GM21825 (cell line): ENCODE measurements around the gene KRTAP4-1.
"Not testable (repeated sequence)": the region's sequence is repeated elsewhere in the genome, so short reads cannot be mapped to it uniquely, and the experiment has no call there.

ENCODE experiments used
- ATAC-seq: cut with Tn5 transposase; IDR thresholded peaks from one replicate; pipeline ENCODE4 v1.9.1; 2021; ENCODE audit warnings: mild to moderate bottlenecking, moderate library complexity; ENCODE audit not compliant: unreplicated experiment

The KRTAP4-1 gene

DNA sequence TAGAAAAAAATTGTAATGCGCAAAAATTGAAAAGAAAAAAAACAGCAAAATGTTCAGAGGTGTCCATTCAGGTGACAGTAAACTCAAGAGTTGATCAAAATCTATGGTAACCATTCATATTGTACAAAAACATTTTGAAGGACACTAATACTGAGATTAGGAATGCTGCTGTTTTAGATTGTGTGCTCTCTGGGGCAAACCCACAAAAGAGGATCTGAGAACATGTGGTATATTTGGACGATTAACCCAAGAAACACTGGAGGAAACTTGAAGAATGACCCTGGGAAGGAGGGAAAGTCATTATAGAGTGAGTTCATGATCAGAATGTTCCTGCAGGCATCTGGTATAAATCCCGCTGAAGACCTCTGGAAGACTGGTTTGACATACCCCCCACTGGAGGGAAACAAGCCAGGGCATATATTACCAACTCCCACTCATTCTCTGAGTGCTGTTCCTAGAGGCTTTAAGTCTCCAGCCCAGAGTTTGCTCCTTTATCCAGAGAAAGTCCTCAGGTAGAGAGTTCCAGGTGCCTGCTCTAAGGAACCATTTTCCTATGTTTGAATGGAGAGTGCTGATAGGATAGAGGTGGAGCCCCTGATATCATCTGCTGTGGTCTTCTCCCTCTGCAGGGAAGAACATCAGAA is 7.8 kb downstream of the KRTAP4-1 start:
- ATAC-seq = no peak

DNA sequence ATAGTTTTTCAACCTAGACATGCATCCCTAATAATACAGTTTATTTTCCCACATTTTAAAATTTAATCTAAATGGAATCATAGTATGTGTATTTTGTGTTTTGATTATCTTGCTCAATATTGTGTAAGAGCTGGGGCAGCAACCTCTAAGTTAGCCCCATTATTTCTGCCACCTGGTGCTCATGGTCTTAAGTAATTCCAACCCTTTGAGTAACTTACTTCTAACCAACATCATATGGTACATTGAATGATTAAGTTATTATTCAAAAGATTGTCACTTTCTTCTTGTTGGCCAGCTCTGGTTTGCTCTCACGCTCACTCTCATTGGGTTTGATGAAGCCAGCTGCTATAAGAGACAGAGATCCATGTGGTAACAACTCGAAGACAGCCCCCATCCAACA is 12.8 kb downstream of the KRTAP4-1 start:
- ATAC-seq = no peak

DNA sequence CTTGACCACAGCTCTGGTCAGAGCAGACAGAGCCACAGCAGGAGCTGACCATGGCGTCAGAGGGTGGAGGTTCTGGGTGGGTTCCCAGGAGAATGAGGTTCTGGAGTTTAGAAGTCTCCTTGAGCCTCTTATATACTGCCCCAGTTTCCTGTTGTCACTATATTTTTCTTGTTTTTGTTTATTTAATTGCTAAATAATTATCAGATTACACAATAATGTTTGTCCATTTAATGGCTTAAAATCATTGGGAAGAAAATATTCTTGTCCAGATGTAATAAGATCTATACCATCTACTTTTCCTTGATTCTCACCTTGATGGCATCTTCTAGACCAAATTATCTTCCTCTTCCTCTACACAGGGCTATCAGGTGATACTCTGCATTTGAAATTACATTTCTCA is 16.6 kb downstream of the KRTAP4-1 start, which contains the start of gene KRTAP4-3:
Gene KRTAP4-3, minus strand, starts transcription at position 101 of the 400 bp plus-strand sequence. Its CDS starts 49 bp downstream, at position 52.
- no peak for ATAC-seq

DNA sequence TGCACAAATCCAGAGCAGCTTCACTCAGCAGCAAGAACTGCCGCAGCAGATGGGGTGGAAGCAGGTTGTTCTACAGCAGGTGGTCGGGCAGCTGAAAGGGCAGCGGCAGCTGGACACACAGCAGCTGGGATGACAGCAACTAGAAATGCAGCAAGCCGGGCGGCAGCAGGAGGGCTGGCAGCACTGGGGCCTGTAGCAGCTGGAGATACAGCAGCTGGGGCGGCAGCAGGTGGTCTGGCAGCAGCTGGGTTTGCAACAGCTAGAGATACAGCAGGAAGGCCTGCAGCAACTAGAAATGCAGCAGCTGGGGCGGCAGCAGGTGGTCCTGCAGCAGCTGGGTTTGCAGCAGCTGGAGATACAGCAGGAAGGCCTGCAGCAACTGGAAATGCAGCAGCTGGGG is 17.1 kb downstream of the KRTAP4-1 start:
- ATAC-seq = no peak

DNA sequence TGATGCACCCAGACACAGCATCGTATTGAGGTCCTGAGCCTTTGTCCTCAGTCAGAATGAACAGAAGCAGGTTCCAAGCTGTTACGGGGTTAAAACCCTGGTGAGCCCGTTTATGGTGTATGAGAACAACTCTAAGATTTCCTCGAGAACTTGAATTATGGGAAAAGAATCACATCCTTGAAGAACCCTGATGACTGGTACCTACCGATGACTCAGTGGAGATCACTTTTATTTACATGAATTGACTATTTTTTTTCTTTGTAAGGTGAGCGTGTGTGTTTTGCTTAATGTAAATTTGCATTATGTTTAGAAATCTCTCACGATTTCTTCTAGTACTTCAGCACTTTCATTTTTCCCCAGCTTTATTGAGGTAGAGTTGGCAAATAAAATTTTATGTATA is 20.9 kb downstream of the KRTAP4-1 start:
- no peak for ATAC-seq

DNA sequence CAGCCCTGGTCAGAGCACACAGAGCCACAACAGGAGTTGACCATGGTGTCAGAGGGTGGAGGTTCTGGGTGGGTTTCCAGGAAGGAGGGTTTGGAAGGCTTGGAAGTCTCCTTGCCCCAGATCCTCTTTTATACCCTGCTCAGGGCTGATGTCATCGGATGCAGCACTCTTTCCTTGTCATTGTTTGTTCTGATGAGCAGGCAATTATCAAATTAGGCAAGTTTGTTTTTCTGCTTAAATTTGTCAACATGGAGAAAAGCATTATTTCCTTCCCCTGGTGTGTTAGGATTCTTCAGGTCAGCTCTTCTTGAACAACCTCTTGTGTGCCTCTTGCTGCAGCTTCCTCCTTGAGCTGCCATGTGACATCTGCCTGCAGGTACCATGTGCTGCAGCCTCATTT is 24.1 kb downstream of the KRTAP4-1 start, which contains the start of gene KRTAP4-4:
Gene KRTAP4-4, minus strand, starts transcription at position 101 of the 400 bp plus-strand sequence. Its CDS starts 57 bp downstream, at position 44.
- ATAC-seq = no peak

DNA sequence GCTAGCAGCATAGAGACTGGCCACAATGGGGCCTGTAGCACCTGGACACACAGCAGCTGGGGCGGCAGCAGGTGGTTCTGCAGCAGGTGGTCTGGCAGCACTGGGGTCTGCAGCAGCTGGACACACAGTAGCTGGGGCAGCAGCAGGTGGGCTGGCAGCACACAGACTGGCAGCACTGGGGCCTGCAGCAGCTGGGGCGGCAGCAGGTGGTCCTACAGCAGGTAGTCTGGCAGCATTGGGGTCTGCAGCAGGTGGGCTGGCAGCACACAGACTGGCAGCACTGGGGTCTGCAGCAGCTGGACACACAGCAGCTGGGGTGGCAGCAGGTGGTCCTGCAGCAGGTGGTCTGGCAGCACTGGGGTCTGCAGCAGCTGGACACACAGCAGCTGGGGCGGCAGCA is 24.5 kb downstream of the KRTAP4-1 start:
- not testable (repeated sequence) for ATAC-seq

DNA sequence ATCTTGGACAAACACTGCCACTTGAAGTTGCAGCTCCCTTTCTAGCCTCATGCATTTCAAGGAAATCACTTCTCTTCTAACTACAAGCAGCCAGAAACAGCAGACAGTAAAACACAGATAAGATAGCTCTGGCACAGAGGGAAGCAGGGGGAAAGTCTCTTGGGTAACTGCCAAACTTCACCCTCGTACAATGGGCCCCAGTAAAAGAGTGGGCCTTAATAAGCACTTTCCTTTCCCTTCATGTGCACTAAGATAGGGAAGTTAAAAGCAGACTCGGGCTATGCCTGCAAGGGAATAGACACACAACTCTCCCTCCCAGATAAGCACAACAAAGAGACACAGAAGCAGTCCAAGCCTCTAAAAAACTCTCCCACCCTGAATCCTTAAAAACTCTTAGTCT is 30.9 kb downstream of the KRTAP4-1 start:
- ATAC-seq = no peak

DNA sequence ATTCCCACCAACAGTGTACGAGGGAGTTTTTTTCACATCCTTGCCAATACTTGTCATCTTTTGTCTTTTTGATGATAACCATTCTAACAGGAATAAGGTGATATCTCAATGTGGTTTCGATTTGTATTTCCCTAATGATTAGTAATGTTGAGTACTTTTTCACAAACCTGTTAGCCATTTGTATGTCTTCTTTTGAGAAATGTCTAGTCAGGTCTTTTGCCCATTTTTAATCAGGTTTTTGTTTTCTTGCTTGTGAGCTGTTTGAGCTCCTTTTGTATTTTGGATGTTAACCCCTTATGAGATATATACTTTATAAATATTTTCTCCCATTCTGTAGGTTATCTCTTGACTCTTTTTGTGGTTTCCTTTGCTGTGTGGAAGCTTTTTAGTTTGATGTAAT is 33.2 kb downstream of the KRTAP4-1 start:
- ATAC-seq = no peak

DNA sequence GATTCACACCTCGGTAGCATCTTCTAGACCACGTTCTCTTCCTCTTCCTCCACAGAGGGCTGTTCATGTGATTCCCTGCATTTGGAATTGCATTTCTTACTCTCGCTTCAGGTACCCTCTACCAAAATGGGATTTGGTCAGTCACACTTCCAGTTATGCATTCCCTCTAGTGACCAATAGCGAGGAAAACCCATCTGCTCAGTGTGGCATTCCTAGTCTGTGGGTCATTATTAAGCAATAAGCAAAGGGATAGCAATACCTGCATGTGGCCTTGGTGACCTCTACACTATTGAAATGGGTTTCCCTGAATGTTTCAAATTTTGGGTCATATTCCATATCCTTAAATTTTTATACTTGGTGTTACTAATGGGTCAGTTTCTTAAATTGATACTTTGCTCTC is 34.7 kb downstream of the KRTAP4-1 start:
- no peak for ATAC-seq

DNA sequence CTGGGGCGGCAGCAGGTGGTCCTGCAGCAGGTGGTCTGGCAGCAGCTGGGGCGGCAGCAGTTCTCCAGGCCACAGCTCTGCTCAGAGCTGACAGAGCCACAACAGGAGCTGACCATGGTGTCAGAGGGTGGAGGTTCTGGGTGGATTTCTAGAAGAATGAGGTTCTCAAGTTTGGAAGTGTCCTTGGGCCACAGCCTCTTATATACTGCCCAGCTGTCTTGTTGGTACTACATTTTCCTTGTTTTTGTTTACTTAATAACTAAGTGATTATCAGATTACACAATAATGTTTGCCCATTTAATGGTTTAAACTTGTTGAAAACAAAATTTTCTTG is 35.1 kb downstream of the KRTAP4-1 start, which contains the start of gene KRTAP4-5:
Gene KRTAP4-5, minus strand, starts transcription at position 174 of the 334 bp plus-strand sequence. Its CDS starts 58 bp downstream, at position 116.
- no peak for ATAC-seq

DNA sequence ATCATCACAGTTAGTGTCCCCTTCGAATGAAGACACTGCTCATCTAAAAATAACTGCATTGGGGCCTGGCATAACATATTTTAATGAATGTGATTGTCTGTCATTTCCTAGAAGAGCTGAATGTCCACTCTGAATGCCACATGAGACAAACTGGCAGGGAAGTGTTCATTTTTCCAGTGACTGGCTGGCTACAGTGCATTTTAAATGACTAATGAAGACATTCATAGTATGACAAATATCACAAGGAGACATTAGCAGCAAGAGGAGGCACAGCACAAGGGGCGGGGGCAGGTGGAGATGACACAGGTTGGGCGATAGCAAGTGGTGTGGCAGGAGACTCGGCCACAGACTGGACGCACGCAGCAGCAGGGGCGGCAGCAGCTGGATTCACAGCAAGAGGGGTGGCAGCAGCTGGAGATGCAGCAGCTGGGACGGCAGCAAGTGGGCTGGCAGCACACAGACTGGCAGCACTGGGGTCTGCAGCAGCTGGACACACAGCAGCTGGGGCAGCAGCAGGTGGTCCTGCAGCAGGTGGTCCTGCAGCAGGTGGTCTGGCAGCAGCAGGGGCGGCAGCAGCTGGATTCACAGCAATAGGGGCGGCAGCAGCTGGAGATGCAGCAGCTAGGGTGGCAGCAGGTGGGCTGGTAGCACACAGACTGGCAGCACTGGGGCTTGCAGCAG is 35.6 kb downstream of the KRTAP4-1 start:
- not testable (repeated sequence) for ATAC-seq

DNA sequence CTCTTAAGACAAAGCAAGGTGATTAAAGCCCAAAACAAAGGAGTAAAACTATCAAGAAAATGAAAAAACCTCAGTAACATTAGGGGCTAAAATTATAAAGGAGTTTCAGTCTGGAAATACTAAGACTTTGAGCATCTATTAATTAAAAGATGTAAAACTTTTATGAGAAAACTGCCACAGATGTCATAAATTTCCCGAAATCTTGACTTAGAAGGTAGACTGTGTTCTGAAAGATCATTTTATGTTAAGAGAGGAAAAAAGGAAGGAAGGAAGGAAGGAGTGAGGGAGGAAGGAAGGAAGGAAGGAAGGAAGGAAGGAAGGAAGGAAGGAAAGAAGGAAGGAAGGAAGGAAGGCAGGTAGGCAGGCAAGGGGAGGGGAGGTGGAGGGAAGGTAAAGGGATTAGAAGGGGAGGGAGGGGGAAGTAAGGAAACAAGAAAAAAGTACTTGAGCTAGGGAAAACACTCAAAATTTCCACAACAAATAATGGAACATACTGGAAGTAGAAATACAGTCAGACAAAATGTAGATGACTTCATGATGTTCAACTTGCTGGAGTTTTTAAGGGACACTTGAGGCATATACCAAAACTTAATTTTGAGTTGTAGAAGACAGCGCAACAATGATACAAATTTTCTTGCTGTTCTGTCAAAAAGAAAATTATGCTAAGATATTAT is 37.0 kb downstream of the KRTAP4-1 start:
- no peak for ATAC-seq

DNA sequence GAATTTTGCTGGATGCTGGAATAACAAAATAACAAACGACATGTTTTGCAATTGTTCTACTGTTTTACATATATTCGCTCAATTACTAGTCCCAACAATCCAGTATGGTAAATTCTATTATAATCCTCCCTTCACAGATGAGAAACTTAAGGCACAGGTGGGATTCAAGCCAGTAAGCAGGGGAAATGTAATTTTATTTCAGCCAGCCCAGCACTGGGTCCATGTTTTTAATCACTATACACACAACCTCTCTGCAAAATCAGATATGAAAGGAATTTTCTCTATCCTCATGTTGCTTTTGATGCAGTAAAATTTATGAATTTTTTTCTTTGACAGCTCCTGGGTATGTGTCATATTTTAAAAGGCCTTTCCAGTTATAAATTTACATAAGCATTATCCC is 39.5 kb downstream of the KRTAP4-1 start:
- no peak for ATAC-seq

DNA sequence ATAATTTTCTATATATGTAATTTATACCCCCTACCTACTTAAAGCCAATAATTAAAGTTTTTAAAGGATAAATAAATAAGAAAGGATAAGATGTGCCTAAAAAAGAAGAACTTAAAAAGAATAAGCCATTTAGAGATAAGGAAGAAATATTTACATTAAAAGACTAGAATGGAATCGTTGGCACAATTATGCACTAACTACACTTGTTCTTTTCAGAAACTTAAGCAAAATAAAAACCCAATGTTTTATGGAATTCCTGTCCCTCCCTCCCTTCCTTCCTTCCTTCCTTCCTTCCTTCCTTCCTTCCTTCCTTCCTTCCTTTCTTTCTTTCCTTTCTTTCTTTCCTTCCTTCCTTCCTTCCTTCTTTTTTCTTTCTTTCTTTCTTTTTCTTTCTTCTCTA is 39.9 kb downstream of the KRTAP4-1 start:
- no peak for ATAC-seq

DNA sequence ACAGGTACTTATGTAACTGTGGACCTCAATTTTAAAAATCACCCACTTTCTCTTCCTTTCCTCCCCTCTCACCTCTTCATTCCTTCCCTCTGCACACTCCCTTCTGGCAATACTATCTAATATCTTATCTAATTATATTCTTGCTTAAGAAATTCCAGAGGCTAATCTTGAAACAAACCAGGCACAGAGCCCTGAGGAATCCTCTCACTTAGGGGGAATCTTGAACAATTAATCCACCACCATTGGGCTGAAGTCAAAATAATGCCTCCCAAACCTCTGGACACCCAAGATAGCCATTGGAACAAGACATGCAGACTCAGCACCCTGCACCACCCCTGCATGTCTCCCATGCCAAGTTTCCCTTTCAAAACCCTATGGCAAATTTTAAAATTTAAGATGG is 43.4 kb downstream of the KRTAP4-1 start:
- no peak for ATAC-seq

DNA sequence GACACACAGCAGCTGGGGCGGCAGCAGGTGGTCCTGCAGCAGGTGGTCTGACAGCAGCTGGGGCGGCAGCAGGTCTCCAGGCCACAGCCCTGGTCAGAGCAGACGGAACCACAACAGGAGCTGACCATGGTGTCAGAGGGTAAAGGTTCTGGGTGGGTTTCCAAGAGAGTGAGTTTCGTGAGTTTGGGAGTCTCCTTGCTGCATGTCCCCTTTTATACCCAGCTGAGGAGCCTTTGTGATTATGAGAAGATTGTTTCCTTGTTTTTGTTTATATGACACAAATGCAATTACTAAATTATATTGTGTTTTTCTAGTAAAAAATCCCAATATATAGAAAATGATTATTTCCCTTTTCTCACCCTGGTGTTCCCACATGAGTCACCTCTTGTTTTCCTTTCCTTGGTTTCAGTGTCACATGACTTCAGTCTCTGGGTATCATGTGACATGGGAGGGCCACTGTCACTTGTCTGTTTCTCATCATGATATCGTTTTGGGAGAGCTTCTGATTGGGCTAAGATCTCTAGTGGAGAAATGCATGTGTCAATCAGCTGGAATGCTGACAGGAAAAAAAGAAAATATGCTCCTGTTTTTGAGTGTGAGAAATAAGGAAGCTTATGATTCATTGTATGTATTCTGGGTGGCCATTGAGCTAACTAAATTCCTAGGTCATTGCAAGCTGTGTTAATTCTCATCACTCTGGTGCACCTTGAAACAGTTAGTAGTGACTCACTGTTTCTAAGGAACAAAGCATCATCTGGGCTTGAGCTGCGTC is 44.2 kb downstream of the KRTAP4-1 start, which contains the start of gene KRTAP4-6:
Gene KRTAP4-6, minus strand, starts transcription at position 185 of the 772 bp plus-strand sequence. Its CDS starts 57 bp downstream, at position 128.
- no peak for ATAC-seq

DNA sequence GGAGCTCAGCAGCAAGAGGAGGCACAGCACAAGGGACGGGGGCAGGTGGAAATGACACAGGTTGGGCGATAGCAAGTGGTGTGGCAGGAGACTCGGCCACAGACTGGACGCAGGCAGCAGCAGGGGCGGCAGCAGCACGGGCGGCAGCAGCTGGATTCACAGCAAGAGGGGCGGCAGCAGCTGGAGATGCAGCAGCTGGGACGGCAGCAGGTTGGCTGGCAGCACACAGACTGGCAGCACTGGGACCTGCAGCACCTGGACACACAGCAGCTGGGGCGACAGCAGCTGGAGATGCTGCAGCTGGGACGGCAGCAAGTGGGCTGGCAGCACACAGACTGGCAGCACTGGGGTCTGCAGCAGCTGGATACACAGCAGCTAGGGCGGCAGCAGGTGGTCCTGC is 44.8 kb downstream of the KRTAP4-1 start:
- ATAC-seq = not testable (repeated sequence)
